Superior temporal gyrus (tissue), 1 donor: ENCODE data around the gene GARIN1A.
"Not testable (repeated sequence)": the region's sequence is repeated elsewhere in the genome, so short reads cannot be mapped to it uniquely, and the experiment has no call there.

Source experiments
- DNase-seq: peaks from one replicate; pipeline ENCODE4 v3.0.0-alpha.2; 2016; ENCODE audit errors: extremely low spot score

Gene GARIN1A

DNA sequence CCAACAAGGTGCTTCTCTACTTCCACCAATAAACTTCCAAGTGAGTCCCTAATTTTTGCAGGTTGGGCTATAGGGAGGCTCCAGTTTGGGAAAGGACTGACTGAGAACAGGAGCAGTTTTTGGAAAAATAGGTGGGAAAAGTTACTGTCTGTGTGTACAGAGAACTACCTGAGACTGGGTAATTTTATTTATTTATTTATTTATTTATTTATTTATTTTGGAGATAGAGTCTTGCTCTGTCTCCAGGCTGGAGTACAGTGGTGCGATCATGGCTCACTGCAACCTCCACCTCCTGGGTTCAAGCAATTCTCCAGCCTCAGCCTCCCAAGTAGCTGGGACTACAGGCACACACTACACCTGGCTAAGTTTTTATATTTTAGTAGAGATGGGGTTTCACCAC is 11.2 kb downstream of the GARIN1A start:
- not testable (repeated sequence) for DNase-seq

- DNase-seq = not testable (repeated sequence)
Measured at GRCh38 chr7:128683738-128684137, 11.6 kb downstream of the GARIN1A start.

DNA sequence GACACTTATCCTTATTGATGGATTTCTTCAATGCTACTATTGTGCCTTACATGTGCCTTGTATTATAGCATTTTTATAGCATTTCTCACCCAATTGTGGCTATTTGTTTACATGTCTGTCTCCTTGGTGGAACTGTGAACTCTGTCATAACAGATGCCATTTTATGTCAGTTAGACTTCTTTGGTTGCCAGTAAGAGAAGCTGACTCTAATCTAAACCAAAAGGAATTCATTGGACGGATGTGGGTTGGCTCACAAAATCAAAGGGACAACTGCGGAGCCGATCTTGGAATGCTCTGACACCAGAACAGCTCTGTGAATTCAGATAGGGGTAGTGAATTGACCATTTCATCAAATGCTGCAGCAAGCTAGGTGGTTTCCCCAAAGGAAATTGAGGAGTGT is 15.0 kb downstream of the GARIN1A start:
- DNase-seq = no peak

DNA sequence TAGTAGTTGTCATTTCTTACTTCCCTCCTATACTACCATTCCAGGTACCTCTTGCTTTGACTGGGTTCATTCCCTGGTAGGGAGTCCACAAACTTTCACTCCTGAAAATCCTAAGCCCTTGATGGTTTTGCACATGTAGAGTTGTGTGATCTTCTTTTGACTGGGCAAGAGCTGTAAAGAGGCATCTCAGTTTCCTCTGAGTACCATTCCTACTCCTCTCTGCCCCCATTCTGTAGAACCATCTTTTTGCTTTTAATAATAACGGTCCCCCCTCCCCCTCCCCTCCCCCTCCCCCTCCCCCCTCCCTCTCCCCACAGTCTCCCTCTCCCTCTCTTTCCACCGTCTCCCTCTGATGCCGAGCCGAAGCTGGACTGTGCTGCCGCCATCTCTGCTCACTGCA is 16.4 kb downstream of the GARIN1A start:
- no peak for DNase-seq

GRCh38 chr7:128689161-128689935 is 17.3 kb downstream of the GARIN1A start:
- not testable (repeated sequence) for DNase-seq

GRCh38 chr7:128691227-128691626 is 19.1 kb downstream of the GARIN1A start:
- DNase-seq = no peak

- no peak for DNase-seq
Measured at GRCh38 chr7:128692623-128693270, 20.7 kb downstream of the GARIN1A start.

GRCh38 chr7:128693373-128694015 is 21.4 kb downstream of the GARIN1A start:
- DNase-seq = no peak

GRCh38 chr7:128694738-128695137 is 22.6 kb downstream of the GARIN1A start:
- no peak for DNase-seq

GRCh38 chr7:128697302-128697905 is 25.3 kb downstream of the GARIN1A start:
- no peak for DNase-seq

DNA sequence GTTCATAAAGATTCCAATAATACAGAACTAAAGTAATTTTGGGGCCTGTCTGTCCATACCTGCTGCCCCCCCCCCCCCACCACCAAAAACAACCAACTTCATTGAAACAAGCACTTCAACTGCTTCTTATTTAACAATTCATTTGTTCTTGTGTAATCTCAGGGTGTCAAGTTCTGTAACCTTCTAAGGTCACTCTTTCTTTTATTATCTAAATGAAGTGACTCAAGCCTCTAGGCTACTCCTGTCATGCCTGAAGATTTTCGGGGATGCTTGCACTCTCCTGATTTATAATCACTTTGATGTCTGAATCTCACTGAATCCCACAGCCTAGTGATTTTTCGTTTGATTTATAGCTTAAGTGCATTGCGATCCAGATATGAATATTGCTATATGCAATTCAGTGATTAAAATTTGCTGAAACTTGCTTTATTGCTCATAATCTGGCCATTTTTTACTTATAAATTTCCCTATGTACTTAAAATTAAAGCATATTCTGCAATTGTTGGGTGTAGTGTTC is 27.2 kb downstream of the GARIN1A start:
- DNase-seq = no peak

DNA sequence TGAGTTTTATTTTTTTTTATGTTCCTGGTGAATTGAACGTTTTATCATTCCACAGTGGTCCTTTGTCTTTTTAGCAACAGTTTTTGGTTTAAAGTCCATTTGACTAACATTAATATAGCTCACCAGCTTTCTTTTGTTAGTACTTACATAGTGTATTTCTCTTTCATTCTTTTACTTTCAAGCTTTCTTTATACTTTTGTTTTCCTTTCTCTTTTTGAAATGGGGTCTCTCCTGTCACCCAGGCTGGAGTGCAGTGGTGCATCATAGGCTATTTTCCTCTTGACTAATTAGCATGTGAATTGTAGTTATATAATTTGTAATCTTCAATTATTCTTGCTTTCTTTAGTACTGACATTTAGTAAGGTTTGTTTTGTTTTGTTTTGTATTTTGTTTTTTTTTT is 27.8 kb downstream of the GARIN1A start:
- DNase-seq = no peak

DNA sequence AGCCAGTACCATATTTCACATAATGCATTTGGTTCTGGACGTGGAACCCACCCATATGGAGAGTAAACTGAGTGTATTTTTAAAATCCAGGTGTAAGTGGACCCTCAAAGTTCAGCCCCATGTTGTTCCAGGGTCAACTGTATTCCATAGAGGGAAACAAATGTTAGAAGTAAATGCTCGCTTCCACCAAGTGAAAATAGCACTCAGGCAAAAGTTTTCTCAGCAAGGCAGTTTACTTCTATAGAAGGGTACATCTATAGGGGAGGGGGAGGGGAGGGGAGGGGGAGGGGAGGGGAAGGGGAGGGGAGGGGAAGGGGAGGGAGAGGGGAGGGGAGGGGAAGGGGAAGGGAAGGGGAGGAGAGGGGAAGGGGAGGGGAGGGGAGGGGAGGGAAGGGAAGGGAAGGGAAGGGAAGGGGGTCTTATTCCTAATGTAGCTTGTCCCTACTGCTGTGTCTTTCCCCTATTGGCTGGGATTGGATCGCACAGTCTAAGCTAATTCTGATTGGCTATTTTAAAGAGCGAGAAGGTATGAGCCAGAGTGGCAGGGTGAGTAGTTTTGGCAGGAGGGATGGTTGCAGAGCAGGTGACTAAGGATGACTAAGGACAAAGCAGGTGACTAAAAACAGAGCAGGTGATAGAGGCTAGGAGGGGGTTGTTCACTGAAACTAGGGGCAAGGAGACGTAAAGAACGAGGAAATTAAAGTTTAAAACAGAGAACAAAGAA is 29.1 kb downstream of the GARIN1A start:
- DNase-seq = no peak

DNA sequence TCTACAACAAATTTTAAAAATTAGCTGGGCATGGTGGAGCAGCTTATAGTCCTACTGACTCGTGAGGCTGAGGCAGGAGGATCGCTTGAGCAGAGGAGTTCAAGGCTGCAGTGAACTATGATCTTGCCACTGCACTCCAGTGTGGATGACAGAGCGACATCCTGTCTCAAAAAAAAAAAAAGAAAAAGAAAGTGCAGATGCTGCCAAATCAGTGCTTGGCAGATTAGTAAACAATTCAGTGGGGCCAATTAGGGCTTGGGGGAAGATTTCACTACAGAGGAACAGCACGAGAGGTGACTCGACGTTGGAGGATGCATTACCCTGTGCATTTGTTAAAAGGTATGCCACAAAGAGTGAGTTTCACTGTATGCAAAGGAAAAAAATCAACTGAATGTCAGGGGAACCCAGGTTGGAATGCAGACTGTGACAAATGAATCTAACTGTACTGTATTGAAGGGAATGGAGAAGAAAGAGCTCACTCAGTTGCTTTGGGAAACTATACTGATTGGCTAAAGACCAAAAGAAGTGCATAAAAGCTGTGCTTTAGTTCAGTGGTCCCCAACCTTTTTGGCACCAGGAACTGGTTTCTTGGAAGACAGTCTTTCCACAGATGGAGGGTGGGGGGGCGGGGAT is 31.6 kb downstream of the GARIN1A start:
- DNase-seq = no peak

- DNase-seq = no peak
Measured at GRCh38 chr7:128705891-128706333, 33.8 kb downstream of the GARIN1A start.

- DNase-seq = no peak
Measured at GRCh38 chr7:128707752-128708151, 35.7 kb downstream of the GARIN1A start.

DNA sequence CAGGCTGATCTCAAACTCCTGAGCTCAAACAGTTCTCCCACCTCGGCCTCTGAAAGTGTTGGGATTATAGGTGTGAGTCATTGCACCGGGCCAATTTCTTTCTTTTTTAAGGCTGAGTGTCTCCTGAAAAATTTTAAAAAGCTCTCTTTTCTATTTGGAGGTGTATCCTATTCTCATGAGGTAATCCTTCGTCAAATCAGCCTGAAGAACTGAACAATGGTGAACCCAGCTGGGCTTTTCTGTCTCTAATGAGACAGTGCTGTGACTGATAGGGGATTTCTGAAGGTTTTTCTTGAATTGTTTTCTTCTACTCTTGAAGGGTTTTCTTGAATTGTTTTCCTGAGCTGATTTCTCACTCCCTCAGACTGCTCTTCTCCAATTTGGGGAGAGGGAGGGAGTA is 36.1 kb downstream of the GARIN1A start:
- DNase-seq = no peak

GRCh38 chr7:128708824-128709223 is 36.7 kb downstream of the GARIN1A start:
- no peak for DNase-seq

DNA sequence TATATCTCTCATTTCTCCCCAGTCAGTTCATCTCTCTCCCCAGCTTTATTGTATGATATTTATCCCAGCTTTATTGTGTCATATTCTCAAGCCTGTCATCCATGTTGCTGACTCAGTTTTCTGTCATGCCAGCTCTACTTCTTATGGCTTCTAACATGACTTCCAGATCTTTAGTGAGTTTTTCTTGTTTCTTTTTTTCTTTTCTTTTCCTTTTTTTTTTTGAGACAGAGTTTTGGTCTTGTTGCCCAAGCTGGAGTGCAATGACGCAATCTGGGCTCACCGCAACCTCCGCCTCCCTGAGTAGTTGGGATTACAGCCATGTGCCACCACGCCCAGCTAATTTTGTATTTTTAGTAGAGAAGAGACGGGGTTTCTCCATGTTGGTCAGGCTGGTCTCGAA is 38.4 kb downstream of the GARIN1A start:
- DNase-seq = no peak

- no peak for DNase-seq
Measured at GRCh38 chr7:128713794-128714193, 41.7 kb downstream of the GARIN1A start.
